GM21825 (cell line): ENCODE measurements around the gene PPP2CA.
A peak's percentile ranks its signal among the peaks of the same experiment; 100 is the strongest.
"Not testable (repeated sequence)": the region's sequence is repeated elsewhere in the genome, so short reads cannot be mapped to it uniquely, and the experiment has no call there.

Experiments used
- ATAC-seq: cut with Tn5 transposase; IDR thresholded peaks from one replicate; pipeline ENCODE4 v1.9.1; 2021; ENCODE audit warnings: mild to moderate bottlenecking, moderate library complexity; ENCODE audit not compliant: unreplicated experiment

PPP2CA gene

GRCh38 chr5:134245692-134246091 is 19.8 kb upstream of the PPP2CA start:
- ATAC-seq: no peak

- no peak for ATAC-seq
Observed at GRCh38 chr5:134245101-134245604, 19.3 kb upstream of the PPP2CA start.

DNA sequence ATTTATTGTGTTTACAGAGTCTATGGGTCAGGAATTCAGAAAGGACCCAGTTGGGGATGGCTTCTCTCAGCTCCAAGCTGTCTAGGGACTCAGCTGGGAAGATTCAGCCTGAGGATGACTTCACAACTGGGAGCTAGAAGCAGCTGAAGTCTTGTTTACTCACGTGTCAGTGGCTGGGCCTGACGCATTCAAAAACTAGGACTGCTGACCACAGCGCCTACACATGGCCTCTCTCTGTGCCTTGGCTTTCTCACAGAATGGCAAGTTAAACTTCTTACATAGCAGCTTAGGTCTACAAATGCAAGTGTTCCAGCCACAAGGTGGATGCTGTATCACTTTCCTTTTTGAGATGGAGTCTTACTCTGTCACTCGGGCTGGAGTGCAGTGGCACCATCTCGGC is 16.3 kb upstream of the PPP2CA start:
- no peak for ATAC-seq

DNA sequence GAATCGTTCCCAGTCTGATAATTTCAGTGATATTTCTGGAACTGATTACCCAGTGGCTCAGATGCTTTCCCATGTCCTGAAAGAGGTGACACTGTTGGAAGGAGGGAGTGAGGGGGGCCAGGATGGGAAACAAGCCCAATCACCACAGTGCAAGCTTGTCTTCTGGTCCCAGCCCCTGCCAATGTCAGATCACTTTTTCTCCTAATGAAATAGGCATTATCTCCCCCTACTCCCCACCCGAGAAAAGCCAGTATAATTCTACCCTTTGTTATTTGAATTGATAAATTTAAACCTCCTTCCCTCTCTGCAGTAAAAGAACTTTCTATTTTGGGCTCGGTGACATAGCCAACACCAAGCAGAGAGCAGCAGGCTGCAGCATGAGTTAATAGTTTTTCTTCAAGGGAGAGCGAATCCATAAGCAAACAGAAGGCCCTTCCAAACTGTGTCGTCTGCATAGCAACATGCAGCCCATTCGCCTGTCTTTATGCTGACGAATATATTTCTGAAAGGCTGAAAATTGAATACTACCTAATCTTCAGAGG is 14.6 kb upstream of the PPP2CA start:
- ATAC-seq: no peak

- ATAC-seq: no peak
Observed at GRCh38 chr5:134236820-134237219, 10.9 kb upstream of the PPP2CA start.

- ATAC-seq: no peak
Observed at GRCh38 chr5:134236318-134236717, 10.4 kb upstream of the PPP2CA start.

DNA sequence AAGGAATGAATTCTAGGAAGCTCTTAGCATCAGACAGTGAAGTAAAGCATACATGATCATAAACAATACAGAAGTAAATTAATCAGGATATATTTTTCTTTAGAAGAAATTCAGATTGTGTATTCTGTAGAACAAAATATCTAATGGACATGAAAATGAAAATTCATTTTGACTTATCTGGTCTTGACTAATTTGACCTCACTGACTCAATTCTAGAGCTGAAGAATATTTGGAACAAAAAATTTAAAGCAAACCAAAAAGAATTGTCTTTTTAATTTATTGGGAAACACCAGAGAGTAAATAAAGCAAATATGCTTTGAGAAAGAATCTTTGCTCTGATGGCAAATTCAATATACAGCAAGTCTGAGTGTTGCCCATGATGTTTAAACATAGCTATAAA is 2.8 kb upstream of the PPP2CA start:
- ATAC-seq: no peak

- no peak for ATAC-seq
Observed at GRCh38 chr5:134227776-134228175, 1.9 kb upstream of the PPP2CA start.

GRCh38 chr5:134227259-134227658 is 1.4 kb upstream of the PPP2CA start:
- no peak for ATAC-seq

DNA sequence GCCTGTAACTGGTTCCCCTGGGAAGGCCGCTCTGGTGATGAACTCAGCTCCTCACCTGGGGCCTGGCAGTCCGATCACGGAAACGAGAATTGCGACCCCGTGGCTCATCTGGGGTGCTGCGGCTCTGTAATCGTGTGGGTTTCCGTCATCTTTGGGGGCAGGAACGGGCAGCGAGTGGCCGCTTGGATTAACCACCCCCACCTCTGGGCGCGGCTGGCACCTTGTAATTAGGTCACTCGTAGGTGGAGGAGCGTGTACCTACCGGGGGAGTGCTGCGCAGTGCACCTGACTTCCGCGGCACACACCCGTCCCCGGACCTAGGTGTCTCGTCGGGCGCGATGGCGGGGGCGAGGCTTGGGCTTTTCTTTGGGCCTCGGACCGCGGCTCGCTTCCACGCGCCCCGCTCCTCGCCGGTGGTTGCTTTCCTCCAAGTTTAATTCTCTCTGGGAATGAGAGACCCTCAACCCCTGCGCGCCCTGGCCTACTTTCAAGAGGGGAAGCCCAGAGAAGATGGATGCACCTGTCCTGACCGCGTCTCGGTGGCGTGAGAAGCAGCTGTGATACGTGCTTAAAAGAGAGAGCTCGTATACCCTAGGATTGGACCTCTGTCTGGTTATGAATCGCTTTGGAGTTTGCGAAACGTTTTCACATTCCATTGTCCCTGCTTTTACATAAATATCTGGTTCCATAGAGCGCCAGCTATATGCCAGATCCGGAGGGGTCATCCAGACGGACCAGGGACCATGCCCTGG is 744 bp upstream of the PPP2CA start:
- ATAC-seq: peak; percentile 0

DNA sequence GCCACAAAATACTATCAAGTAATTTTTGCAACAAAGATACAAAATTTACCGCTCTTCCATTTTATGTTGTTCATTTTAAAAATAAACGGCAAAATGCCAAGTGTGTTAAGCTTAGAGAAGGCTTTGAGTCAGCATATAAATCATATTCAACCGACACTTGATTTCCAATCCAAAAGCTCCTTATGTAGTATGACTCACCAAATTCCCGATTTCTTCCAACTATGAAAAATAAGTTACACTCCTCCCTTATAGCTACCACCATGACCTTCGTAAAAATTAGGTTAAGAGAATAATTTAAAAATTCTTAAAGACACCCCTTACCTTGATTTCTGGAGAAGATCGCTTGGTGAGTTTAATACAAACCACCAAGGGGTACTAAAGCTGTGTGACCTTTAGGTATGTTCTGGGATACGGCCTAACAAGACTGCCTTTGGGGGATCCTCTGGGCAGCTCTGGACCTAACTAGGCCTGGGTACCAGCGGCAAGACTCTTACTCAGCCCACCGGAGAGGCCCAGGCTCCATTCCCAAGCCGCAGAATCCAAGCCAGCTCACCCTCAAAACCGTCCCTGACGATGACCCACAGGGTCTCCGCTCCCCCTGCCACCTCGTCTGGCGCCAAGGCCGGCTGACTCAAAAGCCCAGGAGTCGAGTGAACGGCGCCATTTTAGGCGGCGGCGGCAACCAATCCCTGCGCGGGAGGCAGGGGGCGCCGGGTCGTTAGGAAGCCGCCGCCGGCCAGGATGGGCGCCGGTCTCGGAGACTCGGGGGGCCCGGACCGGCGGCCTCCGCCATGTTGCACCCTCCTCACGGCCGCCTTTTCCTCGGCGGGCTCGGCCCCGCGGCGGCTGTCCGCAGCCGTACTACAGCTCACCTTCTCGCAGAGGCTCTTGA is 739 bp downstream of the PPP2CA start:
- ATAC-seq: peak; percentile 37

DNA sequence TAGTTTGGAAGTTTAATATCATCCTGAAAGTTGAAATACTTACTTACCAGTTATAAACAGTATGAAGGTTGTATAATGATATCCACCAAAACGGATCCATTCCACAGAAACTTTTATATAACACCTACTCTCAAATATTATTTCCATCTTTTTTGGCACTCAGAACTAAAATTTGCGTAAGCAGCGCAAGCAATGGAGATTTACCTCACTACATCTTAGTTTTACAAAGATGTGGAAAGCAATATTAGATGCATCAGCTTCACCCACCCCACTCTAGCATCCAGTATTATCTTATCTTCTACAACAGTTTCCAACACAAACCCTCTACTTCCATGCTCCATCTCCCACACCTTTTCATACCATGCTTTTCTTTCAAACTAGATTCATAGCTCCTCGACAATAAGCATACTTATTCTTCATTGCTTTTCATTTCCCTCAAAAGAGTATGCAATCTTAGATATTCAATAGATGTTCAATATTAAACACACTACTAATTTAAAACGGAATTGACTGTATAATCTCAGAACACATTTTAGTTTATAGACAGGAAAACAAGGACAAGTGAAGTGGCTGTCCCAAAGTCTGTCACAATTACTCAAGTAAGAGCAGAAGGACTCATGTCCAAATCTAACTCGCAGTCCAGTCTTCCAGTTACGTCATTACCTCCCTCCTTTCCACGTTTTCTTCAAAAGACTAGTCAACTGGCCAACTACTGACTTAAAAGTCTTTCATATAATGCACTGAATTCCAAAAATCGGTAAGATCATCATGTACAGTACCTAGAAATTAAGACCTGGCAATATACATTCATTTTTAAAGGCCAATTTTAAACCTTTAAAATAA is 2.2 kb downstream of the PPP2CA start:
- ATAC-seq: no peak

- ATAC-seq: not testable (repeated sequence)
Observed at GRCh38 chr5:134221690-134222089, 4.2 kb downstream of the PPP2CA start.

GRCh38 chr5:134215757-134216156 is 10.1 kb downstream of the PPP2CA start:
- ATAC-seq: no peak

GRCh38 chr5:134211263-134212031 is 14.4 kb downstream of the PPP2CA start:
- not testable (repeated sequence) for ATAC-seq

- ATAC-seq: no peak
Observed at GRCh38 chr5:134209477-134210245, 16.2 kb downstream of the PPP2CA start.

DNA sequence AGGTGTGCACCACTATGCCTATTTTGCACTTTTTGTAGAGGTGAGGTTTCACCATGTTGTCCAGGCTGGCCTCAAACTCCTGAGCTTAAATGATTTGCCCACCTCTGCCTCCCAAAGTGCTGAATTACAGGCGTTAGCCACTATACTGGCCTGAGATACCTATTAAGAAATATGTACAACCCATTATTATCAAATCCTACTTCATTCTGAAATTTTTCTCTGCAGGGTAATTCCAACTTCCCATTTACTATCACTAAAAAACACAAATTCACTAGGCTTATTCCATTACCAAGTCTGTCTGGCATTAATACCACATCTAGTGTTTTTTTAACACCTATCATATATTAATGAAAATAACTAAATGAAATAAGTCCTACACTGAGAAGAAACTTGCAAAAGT is 18.2 kb downstream of the PPP2CA start:
- no peak for ATAC-seq

DNA sequence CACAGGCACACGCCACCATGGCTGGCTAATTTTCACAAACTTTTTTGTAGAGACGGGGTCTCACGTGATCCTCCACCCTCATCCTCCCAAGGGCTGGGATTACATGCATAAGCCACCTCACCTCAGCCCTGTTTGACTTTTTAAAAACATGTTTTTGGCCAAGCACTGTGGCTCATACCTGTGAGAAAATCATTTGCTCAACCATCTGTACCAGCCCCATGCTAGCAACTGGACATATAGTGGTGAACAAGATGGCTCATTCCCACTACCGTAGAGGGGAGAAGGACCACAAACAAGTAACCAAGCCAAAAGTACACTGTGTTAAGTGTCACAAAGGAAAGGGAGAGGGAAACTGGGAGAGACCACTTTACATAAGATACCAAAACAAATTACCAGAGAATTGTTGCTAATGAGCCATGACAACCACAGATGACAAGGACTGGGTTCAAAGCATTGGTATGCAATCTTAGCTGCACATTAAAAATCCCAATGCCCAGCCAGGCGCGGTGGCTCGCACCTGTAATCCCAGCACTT is 19.2 kb downstream of the PPP2CA start:
- no peak for ATAC-seq

DNA sequence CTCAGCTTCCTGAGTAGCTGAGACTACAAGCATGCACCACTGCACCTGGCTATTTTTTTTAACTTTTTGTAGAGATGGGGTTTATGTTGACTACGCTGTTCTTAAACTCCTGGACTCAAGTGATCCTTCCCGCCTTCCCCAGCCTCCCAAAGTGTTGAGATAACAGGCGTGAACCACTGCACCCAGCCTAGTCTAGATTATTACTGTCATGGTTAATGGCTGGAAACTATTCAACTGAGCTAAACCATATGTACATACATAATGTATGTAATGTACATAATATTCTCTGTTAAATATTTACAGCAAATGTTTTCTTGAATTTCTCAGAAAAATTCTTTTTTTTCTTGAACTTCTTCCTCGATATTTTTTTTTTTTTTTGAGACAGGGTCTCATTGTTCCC is 21.3 kb downstream of the PPP2CA start:
- no peak for ATAC-seq
